ENCODE measurements around the gene SCNM1.

DNA sequence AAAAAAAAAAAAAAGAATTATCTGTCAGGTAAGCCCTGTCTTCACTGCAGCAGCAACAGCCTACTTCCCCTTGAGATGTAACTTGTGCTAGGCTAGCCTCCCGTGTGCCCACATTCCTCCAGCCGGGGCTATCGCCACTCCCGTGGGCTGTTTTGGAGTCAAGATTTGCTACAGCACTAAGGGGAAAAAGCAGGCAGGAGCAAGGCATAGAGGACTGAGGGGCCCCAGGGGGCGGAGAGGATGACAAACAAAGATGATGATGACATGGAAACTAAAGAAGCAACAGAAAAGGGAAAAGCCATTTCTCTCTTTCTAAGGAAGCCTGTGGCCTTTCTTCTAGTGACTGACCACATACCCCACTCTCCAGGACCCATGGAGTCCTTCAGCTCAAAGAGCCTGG is 7.6 kb upstream of the SCNM1 start:
- TF ChIP-seq EZH2 (IDR thresholded peaks at IDR 0.05) (no peak), POLR2AphosphoS5 (IDR thresholded peaks at IDR 0.05; ENCODE audit: borderline replicate concordance, low read depth, low read length) (no peak), FOXP2 (optimal IDR thresholded peaks at IDR 0.05; ENCODE audit: control extremely low read depth, extremely low read length, insufficient read depth) (no peak)

Measured in SK-N-MC (cell line).